Activated CD4-positive, alpha-beta T cell treated with anti-CD3 and anti-CD28 coated beads for 1 hour (primary cell): ENCODE results near the gene RIOK1.
"Not testable (repeated sequence)": the region's sequence is repeated elsewhere in the genome, so short reads cannot be mapped to it uniquely, and the experiment has no call there.

Experiments used
- DNase-seq: peaks from one replicate; pipeline ENCODE4 v3.0.0-alpha.2; 2020

Gene RIOK1

DNA sequence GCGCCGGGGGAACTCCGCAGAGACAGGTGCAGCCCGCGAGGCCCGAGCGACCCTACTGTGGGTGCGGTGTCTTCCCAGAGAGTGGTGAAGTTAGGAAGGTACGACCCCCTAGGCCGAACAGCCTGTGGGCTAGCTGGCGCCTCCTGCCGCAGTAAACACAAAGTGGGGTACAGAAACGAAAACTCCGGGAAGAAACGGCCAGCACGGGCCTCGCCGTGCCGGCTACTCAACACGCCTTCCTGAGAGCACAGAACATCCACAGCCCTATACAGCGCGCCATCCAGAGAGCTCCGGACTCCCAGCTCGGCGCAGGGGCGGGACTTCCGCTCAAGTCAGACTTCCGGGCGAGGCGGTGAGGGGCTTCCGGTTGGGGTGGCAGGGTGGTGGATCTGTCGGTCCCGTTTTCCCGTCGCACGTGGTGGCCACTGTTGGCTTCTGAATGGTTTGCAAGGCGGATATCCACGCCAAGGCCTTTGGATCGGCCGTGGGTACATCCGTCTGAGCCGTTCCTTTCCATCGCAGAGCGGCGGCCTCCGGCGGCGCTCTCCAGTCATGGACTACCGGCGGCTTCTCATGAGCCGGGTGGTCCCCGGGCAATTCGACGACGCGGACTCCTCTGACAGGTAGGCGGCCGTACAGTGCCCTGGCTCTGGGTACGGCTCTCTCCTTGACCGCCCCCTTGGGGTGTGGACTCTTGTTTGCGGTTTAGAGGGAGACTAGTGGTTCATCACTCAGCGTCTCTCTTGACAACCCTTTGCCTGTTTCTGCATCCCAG lies at the start of gene RIOK1, which contains the start of gene CAGE1:
RIOK1 (plus strand) TSS at position 358 of the 775 bp plus-strand sequence; CDS start at position 553, 195 bp downstream.
CAGE1 (minus strand) TSS at position 292 of the 775 bp plus-strand sequence. CDS start 2,569 bp downstream, outside the sequence.
- peak; percentile 91 for DNase-seq

- DNase-seq, result no peak
These were observed 48.3 kb upstream of the RIOK1 start for GRCh38 chr6:7341271-7341670.

GRCh38 chr6:7341989-7342742 lies 47.4 kb upstream of the RIOK1 start:
- DNase-seq, result no peak

- DNase-seq, result no peak
These were observed 45.8 kb upstream of the RIOK1 start for GRCh38 chr6:7343546-7344475.

- DNase-seq, result not testable (repeated sequence)
These were observed 44.7 kb upstream of the RIOK1 start for GRCh38 chr6:7344773-7345450.

DNA sequence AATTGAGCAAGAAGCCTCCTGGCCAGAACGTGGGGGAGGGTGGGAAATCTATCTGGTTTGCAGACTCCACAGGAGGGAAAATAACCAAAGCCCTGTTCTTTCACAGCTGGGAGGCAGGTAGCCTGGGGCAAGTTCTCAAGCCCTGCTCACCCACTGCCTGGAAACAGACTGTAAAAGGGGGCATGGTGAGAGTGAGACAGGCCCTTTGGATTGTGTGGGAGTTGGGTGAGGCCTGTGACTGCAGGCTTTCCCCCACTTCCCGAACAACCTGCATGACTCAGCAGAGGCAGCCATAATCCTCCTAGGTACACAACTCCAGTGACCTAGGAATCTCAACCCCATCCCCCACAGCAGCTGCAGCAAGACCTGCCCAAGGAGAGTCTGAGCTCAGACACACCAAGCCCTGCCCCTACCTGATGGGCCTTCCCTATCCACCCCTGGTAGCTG lies 42.0 kb upstream of the RIOK1 start:
- DNase-seq, result not testable (repeated sequence)

GRCh38 chr6:7350591-7350990 lies 39.0 kb upstream of the RIOK1 start:
- DNase-seq, result not testable (repeated sequence)

- not testable (repeated sequence) for DNase-seq
These were observed 37.7 kb upstream of the RIOK1 start for GRCh38 chr6:7351916-7352315.

DNA sequence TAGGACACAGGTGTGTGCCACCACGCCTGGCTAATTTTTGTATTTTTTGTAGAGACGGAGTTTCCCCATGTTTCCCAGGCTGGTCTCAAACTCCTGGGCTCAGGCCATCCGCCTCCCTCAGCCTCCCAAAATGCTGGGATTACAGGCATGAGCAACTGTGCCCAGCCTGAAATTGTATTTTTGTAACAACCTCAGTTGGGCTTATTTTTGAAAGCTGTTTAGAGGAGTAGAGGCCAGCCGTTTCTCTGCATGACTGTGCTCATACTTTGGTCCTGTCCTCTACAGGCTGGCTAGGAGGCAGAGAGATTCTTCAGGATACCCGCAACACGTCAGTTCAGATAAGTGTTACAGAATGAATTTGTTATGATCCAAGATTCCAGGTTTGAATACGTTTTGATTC lies 22.2 kb upstream of the RIOK1 start:
- no peak for DNase-seq

- DNase-seq, result no peak
These were observed 15.9 kb upstream of the RIOK1 start for GRCh38 chr6:7373739-7374138.

GRCh38 chr6:7377961-7378360 lies 11.6 kb upstream of the RIOK1 start:
- DNase-seq, result no peak

DNA sequence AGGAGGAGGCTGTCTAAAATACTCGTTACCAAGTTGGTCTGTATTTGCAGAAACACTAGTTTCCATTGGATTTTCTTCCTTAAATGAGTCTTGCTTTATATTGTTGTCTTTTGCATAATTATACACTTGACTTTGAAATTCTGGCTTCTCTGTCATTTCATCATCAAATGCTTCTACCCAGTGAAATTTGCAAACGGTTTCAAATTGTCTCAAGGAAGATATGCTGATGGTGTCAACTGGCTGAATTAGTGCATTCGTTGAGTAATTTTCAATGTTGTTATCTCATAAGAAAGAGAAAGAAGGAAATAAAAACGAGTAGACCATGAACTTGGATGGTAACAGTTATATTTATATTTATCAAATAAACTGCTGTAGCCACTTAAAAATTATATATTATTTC lies 10.9 kb upstream of the RIOK1 start:
- no peak for DNase-seq

DNA sequence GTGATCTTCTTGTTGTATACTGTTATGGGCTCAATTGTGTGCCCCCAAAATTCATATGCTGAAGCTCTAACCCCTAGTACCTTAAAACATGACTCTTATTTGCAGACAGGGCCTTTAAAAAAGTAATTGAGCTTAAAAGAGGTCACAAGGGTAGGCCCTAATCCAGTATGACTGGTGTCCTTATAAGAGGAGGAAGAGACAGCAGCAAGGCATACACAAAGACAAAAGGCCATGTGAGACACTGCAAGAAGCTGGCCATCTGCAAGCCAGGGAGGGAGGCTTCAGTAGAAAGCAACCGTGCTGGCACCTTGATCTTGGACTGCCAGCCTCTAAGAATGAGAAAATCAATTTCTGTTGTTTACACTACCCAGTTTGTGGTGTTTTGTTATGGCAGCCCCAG lies 8.5 kb upstream of the RIOK1 start:
- DNase-seq, result no peak

DNA sequence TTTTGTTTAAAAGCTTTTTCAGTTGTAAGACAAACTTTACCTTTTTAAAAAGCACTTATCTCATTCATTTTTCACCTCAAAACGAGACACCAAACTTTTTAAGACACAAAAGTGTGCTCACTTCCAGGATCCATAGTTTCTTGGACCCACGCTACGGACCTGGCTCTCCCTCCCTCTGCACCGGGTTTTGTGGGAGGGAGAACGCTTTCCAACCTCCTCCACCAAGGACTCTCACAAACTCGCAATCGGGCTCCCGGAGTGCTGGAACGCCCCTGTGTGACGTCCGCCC lies 502 bp upstream of the RIOK1 start:
- no peak for DNase-seq

- peak; percentile 36 for DNase-seq
These were observed 744 bp downstream of the RIOK1 start for GRCh38 chr6:7390226-7390878.

GRCh38 chr6:7391151-7391550 lies 1.5 kb downstream of the RIOK1 start:
- no peak for DNase-seq

DNA sequence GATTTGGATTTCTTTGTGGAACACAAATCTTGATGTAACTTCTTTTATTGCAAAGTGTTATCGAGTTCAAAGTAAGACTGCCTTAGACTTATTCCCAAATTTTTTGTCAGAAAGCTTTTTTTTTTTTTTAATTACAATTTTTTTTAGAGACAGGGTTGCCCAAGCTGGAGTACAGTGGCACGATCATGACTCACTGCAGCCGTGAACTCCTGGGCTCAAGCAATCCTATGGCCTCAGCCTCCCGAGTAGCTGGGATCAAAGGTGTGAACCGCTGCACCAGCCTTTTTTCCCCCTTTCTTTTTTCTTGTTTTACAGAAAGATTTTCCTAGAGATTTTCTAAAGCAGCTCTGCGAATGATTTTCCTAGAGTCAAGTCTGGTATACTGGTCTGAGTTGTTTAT lies 2.8 kb downstream of the RIOK1 start:
- no peak for DNase-seq

GRCh38 chr6:7401075-7401474 lies 11.5 kb downstream of the RIOK1 start:
- no peak for DNase-seq

DNA sequence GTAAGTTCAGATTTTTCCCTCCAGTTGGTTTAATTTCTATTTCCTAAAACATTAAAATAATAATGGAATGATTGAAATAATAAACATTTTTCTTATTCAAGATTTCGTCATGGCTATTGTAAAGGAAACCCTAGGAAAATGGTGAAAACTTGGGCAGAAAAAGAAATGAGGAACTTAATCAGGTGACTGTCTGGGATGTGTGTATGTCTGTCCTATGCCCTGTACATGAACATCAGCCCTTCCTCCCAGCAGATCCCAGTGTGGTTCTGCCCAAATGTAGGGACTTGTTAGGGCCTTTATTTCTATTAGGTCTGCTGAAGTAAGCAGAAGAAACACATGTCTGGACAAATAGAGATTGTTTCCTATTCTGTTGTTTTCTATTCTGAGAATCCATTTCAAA lies 13.1 kb downstream of the RIOK1 start:
- DNase-seq, result no peak

DNA sequence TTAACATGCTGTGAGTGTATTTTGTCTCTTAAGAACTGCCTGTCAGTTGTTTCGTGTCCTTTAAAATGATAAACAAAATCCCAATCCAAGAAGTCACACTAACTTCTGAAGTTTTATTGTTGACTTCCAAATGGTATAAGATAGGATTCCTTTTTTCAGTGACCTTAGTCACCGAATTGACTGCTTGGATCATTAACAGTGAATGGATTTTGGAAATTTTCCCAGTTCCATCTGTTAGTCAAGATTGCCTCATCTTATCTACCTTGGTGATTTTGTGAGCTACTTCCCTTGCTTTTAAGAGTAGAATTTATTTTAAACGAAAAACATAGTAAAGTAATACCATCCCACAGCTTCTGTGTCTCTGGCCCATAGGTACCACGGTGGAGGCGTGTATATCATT lies 14.9 kb downstream of the RIOK1 start:
- no peak for DNase-seq

- DNase-seq, result no peak
These were observed 17.1 kb downstream of the RIOK1 start for GRCh38 chr6:7406743-7407142.

DNA sequence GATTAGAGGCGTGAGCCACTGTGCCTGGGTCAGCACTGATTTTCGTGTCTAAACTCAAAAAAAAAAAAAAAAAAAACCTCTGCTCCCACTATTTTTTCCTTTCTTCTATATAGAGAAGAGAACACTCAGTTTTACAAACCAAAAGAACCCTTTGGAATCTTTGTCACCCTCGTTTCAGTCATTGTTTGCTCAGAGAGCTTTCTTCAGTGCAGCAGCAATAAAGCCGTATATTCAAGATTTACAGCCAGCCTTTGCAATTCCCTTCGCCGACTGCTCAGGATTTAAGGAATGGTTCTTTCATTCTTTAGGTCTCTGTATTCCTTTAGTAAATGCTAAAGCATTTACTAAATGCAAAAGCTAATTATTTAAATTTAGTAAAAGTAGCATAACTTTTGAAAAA lies 20.1 kb downstream of the RIOK1 start:
- DNase-seq, result no peak
